GM21447 (cell line): ENCODE results near the gene DRD3.

Experiments used
- ATAC-seq: cut with Tn5 transposase; IDR thresholded peaks from one replicate; pipeline ENCODE4 v1.9.1; 2021; ENCODE audit not compliant: unreplicated experiment

DRD3 gene

DNA sequence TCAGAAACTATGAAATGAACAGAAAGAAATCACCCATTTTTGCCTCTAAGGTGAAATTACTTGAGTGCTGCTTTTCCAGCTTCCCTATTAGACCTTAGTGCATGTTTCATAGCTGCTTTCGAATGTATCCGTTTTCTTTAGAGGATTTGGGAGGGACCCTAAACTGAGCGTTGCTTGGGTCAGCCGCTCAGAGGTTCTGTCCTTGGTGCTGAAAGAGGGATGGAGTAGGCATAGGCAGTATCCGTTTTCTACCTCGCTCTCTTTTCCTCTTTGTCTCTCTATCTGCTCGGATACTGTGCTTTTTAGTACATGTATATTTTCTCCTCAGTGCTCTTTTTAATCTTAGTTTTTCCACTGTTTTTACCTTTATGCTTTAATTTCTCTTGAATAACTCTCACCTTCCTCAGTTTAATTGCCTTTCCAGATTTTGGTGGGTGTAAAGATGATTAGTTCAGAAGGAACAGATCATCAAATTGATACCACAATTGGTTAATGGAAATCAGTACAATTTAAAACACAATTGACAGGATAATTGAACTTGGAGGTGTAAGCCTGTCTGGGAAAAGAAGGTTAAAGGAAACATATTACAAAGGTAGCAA is at the start of gene DRD3:
Gene DRD3 (minus strand): TSS at position 283 of the 599 bp plus-strand sequence. CDS start 7,060 bp downstream, outside the sequence.
- ATAC-seq = no peak

DNA sequence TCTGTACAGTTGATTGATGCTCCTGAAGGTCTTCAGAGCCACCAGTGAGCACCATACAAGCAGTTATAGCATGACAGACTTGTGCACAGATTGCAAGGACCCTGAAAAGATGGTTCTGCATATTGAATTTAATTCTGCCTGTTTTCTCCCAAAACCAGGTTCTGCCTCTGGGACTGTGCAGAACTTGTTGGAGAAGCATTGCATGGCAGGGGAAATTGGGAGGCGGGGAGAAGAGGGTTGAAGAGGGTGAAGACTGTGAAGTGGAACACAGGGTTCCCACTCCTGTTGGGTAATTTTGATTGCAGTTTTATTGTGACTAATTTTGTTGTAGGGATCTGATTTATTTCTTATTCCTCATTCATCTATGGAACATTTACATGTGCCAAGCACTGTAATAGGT is 48.2 kb upstream of the DRD3 start:
- no peak for ATAC-seq

DNA sequence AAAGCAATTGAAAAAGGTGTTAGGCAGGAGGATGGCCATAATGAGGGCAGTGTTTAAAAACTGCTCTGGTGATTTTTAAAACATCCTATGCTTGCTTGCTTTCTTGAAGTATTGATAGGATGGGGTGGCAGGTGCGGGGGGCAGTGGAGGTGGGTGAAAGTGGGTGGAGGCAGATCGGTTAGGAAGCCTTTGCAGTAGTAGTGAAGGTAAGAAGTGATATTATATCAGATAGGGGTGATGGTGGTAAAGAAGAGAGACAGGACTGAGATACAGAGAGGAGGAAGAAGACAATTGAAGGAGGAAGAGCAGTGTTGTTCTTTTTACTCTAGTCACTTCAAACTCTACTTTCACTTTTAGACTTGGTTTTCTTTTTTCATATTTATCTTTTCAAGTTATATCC is 47.5 kb upstream of the DRD3 start:
- no peak for ATAC-seq

DNA sequence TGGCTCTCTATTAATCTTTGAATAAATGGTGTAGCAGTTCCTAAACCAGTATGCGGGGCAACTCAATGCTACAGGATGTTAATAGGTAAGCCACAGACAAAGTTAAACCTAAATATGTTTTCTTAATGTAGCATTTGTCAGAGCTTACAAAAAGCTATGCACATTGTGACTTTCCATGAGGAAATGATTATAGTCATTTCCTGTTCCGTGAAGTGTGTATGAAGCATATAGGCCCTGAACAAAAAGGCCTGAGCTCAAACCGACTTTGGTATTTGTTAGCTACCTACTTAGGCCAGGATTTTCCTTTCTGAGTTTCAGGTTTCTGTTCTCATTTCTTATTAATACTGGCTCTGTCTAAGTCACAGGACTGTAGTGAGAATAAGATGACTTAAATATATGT is 44.3 kb upstream of the DRD3 start:
- peak; percentile 88 for ATAC-seq

DNA sequence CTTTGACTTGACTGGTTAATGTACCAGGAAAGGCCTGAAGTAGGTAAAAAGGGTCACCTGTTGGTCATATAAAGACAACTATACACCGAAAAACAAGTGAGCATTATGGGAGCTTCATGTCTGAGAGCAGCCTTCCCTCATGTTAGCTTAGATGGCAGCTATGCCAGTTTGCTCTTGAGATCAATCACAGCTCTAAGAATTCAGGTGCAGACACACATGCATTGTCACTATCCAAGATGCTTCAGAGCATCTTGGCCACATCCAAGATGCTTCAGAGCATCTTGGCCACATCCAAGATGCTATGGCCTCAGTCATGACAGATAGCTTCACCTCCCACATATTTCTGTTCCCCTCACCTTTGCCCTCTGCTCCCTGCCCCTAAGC is 43.0 kb upstream of the DRD3 start:
- no peak for ATAC-seq

DNA sequence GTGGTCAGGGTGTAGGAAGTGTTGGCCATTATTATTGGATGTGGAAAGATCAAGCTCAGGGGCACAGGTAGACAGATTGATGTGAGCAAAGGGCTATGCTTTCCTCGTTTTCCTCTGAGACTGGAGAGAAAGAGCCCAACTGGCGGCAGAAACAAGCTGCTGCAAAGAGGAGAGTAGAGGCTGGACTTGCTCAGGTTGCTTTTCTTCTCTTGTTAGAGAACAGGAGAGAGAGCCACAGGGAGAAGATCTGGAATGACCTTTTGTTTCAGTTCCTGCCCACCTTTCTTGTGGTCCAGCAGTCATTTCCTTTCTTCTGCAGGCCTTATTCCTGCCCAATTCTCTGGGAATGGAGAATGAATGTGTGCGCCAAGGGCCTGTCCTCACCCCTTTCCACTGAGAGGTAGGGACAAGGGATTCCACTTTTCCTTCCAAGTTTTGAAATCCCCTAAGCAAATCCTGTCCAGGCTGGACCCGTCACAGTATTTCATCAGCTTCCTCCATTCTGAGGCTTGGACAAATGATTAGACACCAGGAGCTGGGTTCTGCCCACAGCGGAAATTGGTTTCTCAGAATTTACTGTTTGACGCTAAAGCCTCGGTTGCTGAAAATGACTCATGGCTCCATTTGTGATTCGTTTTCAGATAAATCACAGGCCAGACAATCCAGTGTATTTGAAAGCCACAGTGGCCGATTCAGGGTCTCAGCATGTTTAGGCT is 42.5 kb upstream of the DRD3 start:
- no peak for ATAC-seq

DNA sequence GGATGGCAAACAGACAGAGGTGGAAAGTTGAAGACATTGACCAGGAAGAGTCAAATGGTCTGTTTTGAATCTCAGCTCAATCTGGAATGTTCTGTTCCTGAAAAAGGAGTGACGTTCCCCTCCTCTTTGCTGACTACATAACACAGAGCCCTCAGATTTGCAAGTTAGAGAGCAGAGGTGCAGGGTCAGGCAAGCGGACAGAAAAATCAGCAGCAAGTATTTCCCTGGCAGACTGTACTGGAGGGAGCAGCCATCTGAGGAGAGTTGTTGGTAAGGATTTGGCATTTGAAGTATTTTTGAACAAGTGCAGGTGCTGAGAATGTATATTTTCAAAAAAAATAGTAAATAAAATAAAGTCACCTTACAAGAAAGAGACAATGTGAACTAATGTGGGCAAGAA is 40.9 kb upstream of the DRD3 start:
- ATAC-seq = no peak

DNA sequence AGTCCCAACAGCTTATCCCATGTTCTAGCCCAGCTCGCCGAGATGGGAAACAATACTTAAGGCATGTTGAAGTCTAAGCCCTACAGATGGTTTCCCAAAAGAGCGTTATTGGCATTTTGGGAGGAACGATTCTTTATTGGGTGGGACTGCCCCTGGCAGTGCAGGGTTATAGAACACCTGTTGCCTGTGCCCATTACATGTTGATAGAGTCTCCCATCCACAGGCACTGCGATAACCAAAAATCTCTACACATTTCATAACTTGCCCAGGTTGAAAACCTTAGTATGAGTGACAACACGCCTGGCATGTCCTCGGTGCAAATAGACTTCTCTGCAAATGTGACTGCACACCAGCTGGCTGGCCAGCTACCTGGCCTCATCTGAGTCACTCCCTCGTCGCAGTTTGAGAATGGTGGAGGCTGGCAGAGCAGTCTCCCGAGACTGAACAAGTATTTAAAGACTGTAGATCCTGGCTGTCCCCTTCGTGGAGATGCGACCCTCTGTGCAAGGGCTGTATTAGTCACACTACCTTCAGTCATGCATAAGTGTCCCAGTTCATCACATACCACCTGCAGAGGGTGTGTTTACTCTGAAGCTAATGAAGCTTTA is 39.8 kb upstream of the DRD3 start:
- no peak for ATAC-seq

DNA sequence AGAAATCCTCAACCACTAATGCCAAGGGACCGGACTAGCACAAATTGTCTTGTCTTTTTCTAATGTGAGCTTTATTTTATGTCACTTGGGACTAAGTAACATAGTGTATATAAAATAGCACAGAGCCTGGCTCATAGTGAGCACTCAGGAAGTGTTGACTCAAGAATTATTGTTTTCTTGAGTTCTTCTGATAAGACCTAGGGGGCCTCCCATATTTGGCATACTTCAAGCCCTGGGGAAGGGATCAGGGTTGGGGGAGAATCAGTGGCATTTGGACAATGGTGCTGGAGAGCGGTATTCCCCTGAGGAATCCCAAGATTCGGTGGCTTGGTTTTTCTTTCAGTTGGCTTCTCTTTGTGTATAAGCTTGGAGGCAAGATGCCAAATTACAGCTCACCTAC is 39.2 kb upstream of the DRD3 start:
- no peak for ATAC-seq

DNA sequence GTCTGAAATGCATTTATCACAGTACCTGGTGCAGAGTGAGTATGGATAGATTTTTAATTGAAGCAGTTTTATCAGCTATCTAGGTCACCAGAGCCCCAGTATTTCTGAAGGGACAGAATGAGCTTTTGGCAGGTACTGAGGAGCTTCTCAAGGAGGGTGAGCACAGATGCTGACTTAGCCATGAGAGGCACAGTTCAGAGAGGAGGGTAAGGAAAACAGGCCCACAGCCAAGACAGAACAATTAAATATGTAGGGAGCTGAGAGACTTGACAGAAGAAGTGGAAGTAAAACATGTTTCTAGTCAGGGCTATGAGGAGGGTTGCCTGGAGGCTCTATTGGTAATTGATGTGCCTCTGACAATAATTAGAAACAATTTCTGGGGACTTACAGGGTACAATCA is 38.4 kb upstream of the DRD3 start:
- no peak for ATAC-seq

DNA sequence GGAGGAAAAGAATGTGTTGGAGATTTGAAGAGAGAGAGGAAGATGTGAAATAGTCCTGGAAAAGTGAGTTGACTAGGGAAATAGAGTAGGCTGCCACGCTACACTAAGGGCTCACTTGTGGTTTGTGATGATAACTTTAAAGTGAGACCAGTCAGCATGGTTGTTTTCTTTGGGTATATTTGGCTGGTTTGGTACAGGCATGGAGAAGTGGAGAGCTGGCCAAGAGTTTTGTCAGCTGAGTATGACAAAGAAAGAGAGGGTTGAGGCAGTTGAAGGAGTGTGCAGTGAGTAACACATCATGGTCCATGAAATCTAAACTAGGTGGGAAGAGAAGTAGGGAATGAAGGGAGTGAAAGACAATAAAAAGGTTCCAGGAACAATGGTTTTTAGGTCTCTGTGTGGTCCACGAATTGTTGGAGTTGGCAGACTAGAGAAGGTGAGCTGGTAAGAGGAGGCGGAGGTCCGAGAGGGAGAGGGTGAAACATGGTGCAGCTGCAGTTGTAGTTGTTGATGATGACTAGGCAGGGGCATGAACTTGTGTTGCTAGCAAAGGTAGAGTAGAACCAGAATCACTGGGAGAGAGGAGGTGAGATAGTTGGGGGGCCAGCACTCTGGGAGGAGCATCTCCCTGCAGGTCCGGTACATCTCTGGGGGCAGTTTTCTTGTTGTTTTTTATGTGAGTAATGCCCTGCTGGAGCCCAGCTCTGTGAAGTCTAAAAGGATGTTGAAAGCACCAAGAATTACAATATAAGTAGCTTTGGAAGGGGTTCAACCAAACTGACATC is 37.5 kb upstream of the DRD3 start:
- no peak for ATAC-seq

DNA sequence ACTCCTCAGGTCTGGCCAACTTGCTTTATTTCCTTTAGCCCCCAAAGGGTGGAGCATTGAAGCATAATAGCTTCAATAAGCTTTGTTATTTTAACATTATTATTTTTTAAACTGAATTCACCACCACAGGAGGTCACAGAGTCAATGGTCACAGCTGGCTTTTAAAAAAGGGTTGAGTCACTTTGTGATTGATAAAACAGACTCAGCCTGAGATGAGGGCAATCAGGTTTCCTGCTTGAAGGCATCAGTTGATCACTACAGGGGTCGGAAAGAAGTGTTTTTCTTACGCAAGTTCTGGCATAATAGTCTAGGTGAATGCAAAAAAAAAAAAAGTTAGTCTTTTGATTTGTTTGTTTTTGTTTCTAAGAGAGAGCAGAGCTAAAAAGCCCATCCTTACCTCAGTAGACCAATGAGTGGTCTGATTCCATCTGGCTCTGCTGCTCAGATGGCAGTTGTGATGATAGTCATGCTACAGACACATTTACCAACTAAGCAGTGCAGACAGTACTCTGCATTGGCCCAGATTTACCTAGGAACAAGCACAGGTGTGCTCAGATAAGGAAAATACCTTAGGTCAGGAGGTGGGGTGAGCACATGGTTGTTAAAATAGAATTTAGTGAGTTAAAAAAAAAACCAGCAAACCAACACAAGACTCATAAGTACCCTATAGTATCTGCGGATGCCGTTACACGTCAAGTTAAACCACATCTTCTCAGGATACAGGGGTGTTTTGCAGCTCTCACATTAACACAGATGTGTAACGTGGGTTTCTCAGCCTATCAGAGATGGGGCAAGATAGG is 35.9 kb upstream of the DRD3 start:
- peak; percentile 3 for ATAC-seq

DNA sequence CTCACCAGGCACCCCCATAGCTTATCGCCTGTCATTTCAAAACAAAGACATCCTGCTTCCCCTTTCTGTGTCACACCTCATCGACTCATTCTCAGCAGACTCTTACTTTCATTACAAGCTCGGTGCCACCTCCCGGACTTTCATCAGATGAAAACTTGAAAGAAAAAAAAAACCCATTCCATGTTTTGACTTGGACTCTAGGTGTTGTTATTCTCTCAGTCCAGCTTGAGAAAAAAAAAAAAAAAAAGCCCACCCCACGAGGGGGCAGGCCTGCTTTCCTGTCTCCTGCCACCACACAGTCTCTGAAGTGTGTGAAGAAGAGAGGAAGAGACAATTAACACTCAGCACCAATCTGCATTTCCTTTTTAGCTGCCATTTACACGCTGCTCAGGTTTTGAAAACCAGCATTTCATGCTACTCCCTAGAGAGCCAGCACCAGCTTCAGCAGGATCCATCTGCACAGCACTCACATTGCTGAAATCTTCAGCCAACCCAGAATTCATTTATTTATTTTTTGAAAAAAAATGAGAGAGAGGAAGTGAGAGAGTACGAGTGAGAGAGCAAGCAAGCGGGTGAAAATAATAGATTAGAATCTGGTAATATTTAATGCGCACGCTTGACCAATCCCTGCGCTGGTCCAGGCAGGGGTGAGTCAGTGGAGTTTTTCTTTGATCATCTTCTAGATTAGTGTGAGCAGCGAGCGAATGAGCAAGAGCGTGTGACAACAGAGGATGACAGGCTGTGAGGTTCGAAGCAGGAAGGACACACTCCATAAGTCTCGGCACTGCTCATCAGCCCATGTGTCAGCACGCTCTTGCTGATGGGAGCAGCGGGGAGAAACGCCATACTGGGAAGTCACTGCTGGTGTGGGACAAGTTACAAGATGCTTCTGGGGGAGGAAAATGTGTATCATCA is 35.0 kb upstream of the DRD3 start:
- ATAC-seq = peak; percentile 86

DNA sequence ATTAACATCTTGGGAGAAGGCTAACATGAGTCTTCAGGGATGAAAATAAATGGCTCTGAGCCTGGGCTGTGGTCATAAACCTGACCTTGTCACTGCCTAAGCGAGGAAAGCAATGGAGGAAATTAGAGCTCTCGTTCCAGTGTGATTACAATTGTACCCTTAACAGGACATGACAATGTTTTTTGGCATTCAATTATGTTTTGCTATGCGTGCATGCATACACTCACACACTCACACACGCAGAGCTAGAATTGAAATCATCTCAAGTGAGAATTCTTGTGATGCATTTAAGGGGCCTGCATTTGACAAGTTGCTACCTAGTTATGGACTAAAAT is 34.4 kb upstream of the DRD3 start:
- ATAC-seq = peak; percentile 6

DNA sequence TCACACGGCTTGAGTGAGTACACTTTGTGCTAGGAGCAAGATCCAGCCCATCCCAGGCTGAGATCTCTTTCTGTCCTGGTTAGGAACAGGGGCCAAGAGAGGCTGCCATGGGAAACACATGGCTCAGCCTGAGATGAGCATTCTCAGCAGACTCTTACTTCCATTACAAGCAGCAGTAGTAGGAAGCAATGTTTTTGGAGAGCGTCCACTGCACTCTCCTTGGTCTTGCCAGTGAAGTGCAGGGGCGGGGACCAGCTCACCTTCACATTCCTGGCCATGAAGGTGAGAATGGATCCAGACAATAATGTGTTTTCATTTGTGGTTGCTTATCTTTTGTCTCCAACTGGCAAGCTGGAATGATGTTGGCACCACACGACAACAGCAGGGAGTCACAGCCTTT is 33.8 kb upstream of the DRD3 start:
- ATAC-seq = no peak

DNA sequence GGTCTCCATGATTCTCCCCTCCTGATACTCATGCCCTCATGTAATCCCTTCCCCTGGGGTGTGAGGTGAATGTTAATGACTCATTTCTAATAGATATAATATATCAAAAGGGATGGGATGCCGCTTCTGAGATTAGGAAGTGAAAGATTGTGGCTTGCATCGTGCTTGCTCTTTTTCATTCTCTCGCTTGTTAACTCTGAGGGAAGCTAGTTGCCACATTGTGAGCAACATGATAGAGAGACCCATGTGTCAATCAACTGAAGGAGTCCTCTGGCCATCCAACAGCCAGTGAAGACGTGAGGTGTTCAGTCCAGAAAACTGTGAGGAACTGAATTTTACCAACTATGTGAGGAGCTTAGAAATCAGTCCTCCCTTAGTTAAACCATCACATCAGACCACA is 28.9 kb upstream of the DRD3 start:
- peak; percentile 93 for ATAC-seq

DNA sequence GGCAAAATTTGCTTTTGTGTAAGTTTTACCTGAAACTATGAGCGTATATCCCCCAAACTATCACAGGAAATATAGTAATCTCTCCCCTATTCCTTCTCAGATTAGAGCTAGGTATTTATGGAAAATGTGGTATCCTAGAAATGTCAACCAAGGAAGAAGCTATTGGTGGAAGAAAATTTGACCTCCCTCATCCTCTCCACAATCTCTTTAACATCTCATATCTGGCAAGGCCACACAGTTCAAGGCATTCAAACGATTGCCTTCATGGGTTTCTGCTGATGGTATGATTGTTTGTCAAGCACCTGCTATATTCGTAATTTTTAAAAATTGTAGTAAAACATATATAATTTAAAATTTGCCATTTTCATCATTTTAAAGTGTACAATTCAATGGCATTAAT is 27.5 kb upstream of the DRD3 start:
- no peak for ATAC-seq

DNA sequence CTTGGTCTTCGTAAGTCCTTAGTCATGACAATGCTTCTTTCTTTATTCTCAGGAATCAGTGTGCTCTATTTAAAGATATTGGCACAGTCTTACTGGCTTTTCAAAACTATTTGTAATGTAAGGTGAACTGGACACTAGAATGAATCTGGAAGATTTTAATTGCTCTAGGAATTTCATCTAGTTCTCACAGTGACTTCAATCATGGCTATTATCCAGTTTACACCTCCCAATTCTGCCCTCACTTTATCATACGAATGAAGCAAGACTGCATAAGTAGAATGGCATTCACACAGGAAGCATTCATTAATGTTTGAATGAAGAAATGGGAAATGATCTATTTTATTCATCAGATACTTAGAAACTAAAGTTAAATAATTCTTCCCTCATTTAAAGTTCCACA is 26.7 kb upstream of the DRD3 start:
- no peak for ATAC-seq

DNA sequence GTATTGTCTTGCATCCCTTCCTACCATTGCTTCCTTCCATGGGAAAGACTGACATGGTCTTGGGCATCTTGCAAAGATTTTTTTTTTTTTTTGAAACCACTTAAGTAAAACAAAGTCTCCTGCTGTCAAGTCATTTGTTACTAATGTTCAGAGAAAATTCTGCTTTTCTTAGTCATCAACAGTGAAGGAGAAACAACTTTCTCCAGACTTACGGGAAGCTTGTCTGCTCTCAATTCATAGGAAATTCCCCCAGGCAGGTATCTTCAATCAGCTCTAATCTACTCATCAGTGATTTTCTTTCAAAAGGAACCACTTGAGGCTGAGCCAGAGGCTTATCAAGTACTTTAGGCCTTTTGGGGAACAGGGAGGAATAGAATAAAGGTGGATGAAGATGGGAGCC is 15.9 kb upstream of the DRD3 start:
- no peak for ATAC-seq

DNA sequence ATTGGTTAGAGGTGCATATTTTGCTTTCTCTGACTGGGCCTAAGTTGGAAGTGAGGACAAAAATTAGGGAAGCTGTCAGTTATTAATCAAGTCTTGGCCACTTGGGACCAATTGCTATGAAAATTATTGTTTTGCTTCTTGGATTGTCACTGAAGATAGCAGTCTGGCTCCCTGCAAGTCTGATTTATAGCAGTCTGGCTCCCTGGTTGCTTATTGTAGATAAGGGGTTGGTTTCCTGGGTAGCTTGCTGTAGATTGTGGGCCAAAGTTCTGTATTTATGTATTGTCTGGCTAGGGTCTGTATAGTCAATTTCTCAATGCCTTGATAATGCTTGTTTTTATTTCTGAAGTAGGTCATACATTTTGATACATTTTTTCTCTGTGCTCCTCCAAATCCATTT is 13.3 kb upstream of the DRD3 start:
- ATAC-seq = no peak
